IMR-90 (cell line): Measurements from ENCODE around the gene TMEM35B. TPM values are rescaled to one million over a fixed set of nuclear protein-coding genes. Genes with fewer than 3 reads are reported as not detected.

Experiments used
- ATAC-seq: fragments of 200-7000 bp; cut with Tn5 transposase; 2 replicates; pipeline ENCODE4 v1.9.1; 2020; ENCODE audit warnings: low read depth, mild to moderate bottlenecking, moderate library complexity
- BruUV-seq: library from RNA; stranded (reverse); fragments of 400-500 nt; replicated peaks from 2 replicates; lab custom pipeline; 2021; lab: Mats Ljungman, UMichigan
- CTCF ChIA-PET: fragments of 300-600 bp; formaldehyde crosslinking; extraction: SDS; loops from one replicate; lab custom pipeline; 2021; ENCODE audit warnings: antibody characterized with exemption; lab: Yijun Ruan, JAX
- POLR2A ChIA-PET: fragments of 300-600 bp; sonication (Branson Sonifier 250); formaldehyde crosslinking; loops from one replicate; lab custom pipeline; 2022; ENCODE audit warnings: antibody characterized with exemption; ENCODE audit not compliant: unreplicated experiment; lab: Charles Lee
- DNase-seq: peaks from one replicate; pipeline ENCODE4 v3.0.0; 2013
- H2AFZ ChIP-seq: replicated peaks from 2 replicates; pipeline ENCODE3; 2013; ENCODE audit warnings: low read length, mild to moderate bottlenecking; ENCODE audit not compliant: poor library complexity
- H2AK5ac ChIP-seq: 2 replicates; pipeline ENCODE4 v1.6.1; 2013; ENCODE audit warnings: low read depth, low read length, inconsistent platforms
- H2AK9ac ChIP-seq: replicated peaks from 2 replicates; pipeline ENCODE3; 2013; ENCODE audit warnings: mild to moderate bottlenecking, low read depth, low read length, moderate library complexity; ENCODE audit not compliant: poor library complexity
- H2BK120ac ChIP-seq: 2 replicates; pipeline ENCODE4 v1.6.1; 2013; ENCODE audit warnings: low read depth, low read length, inconsistent platforms
- H2BK15ac ChIP-seq: 3 replicates; pipeline ENCODE4 v1.6.1; 2013; ENCODE audit warnings: low read depth, low read length, inconsistent platforms
- H2BK20ac ChIP-seq: 2 replicates; pipeline ENCODE4 v1.6.1; 2013; ENCODE audit warnings: low read depth, mild to moderate bottlenecking, inconsistent platforms, low read length, moderate library complexity
- H2BK5ac ChIP-seq: 2 replicates; pipeline ENCODE4 v1.6.1; 2013; ENCODE audit warnings: mild to moderate bottlenecking, low read depth, low read length, inconsistent platforms; ENCODE audit not compliant: poor library complexity, severe bottlenecking
- H3K14ac ChIP-seq: replicated peaks from 2 replicates; pipeline ENCODE4 v1.6.1; 2013; ENCODE audit warnings: low read depth, low read length, inconsistent platforms
- H3K18ac ChIP-seq: 2 replicates; pipeline ENCODE4 v1.6.1; 2013; ENCODE audit warnings: low read depth, low read length, control low read depth
- H3K23ac ChIP-seq: 2 replicates; pipeline ENCODE4 v1.6.1; 2013; ENCODE audit warnings: low read depth, low read length, inconsistent platforms
- H3K27ac ChIP-seq: 2 replicates; pipeline ENCODE4 v1.5.1; 2013; ENCODE audit warnings: mild to moderate bottlenecking, control low read depth, low read length; ENCODE audit not compliant: insufficient read depth
- H3K27me3 ChIP-seq: 2 replicates; pipeline ENCODE4 v1.6.1; 2013; ENCODE audit warnings: low read length; ENCODE audit not compliant: control insufficient read depth, insufficient read depth
- H3K36me3 ChIP-seq: 2 replicates; pipeline ENCODE4 v1.6.1; 2013; ENCODE audit warnings: low read length, mixed read lengths; ENCODE audit not compliant: control insufficient read depth, insufficient read depth
- H3K4ac ChIP-seq: 2 replicates; pipeline ENCODE4 v1.6.1; 2013; ENCODE audit warnings: low read depth, low read length, inconsistent platforms
- H3K4me1 ChIP-seq: 2 replicates; pipeline ENCODE4 v1.6.1; 2013; ENCODE audit warnings: low read length, mixed read lengths; ENCODE audit not compliant: control insufficient read depth, insufficient read depth
- H3K4me2 ChIP-seq: 2 replicates; pipeline ENCODE4 v1.6.1; 2013; ENCODE audit warnings: low read depth, mild to moderate bottlenecking, control low read depth, low read length, moderate library complexity
- H3K4me3 ChIP-seq: 2 replicates; pipeline ENCODE4 v1.5.1; 2013; ENCODE audit warnings: low read depth, mild to moderate bottlenecking, control low read depth, low read length, moderate library complexity; ENCODE audit not compliant: insufficient read depth
- H3K56ac ChIP-seq: 2 replicates; pipeline ENCODE4 v1.6.1; 2013; ENCODE audit warnings: low read length, inconsistent platforms; ENCODE audit not compliant: insufficient read depth; ENCODE audit errors: extremely low read depth
- H3K79me1 ChIP-seq, 2 experiments: 2 replicates each; pipeline ENCODE4 v1.6.1; 2013; ENCODE audit warnings: low read length in 2 of 2, inconsistent platforms in 1 of 2, low read depth in 1 of 2
- H3K9ac ChIP-seq: 2 replicates; pipeline ENCODE4 v1.6.1; 2013; ENCODE audit warnings: low read depth, low read length, control low read depth
- H3K9me1 ChIP-seq: 2 replicates; pipeline ENCODE4 v1.6.1; 2013; ENCODE audit warnings: low read length, inconsistent platforms; ENCODE audit not compliant: insufficient read depth
- H3K9me3 ChIP-seq: 2 replicates; pipeline ENCODE4 v1.6.1; 2013; ENCODE audit warnings: low read length; ENCODE audit not compliant: control insufficient read depth, insufficient read depth
- H4K20me1 ChIP-seq: 2 replicates; pipeline ENCODE4 v1.6.1; 2013; ENCODE audit warnings: low read length, inconsistent platforms; ENCODE audit not compliant: insufficient read depth
- H4K5ac ChIP-seq: 2 replicates; pipeline ENCODE4 v1.6.1; 2013; ENCODE audit warnings: mild to moderate bottlenecking, low read depth, low read length, control low read depth
- H4K8ac ChIP-seq, 2 experiments: 2 replicates each; pipeline ENCODE4 v1.6.1; 2013; ENCODE audit warnings: low read depth in 2 of 2, low read length in 2 of 2, control low read depth in 1 of 2, inconsistent platforms in 1 of 2
- H4K91ac ChIP-seq: 2 replicates; pipeline ENCODE4 v1.6.1; 2013; ENCODE audit warnings: low read depth, low read length, inconsistent platforms; ENCODE audit not compliant: insufficient read depth
- BHLHE40 ChIP-seq: fragments of 150-350 bp; IDR thresholded peaks from 2 replicates; pipeline ENCODE4 v1.6.1; 2016; ENCODE audit warnings: mild to moderate bottlenecking, low read depth, low read length
- CEBPB ChIP-seq: IDR thresholded peaks from 2 replicates; pipeline ENCODE4 v1.6.1; 2012; ENCODE audit warnings: low read depth, low read length, improper control_type of control experiment
- CHD1 ChIP-seq: IDR thresholded peaks from 2 replicates; pipeline ENCODE4 v1.6.1; 2012; ENCODE audit warnings: low read depth, low read length, improper control_type of control experiment
- CTCF ChIP-seq: conservative IDR thresholded peaks from 2 replicates; pipeline ENCODE4 v1.5.1; 2012; ENCODE audit warnings: mild to moderate bottlenecking, low read depth, low read length, improper control_type of control experiment
- FOS ChIP-seq: fragments of 150-350 bp; IDR thresholded peaks from 2 replicates; pipeline ENCODE4 v1.6.1; 2016; ENCODE audit warnings: low read depth, low read length
- MAFK ChIP-seq: IDR thresholded peaks from 2 replicates; pipeline ENCODE4 v1.6.1; 2012; ENCODE audit warnings: low read depth, low read length, improper control_type of control experiment
- MAZ ChIP-seq: IDR thresholded peaks from 2 replicates; pipeline ENCODE4 v1.6.1; 2012; ENCODE audit warnings: low read depth, mild to moderate bottlenecking, low read length, improper control_type of control experiment, moderate library complexity, borderline replicate concordance
- MXI1 ChIP-seq: IDR thresholded peaks from 2 replicates; pipeline ENCODE4 v1.6.1; 2012; ENCODE audit warnings: low read depth, mild to moderate bottlenecking, low read length, moderate library complexity, borderline replicate concordance
- NFE2L2 ChIP-seq: fragments of 150-350 bp; IDR thresholded peaks from 2 replicates; pipeline ENCODE4 v1.6.1; 2016; ENCODE audit warnings: low read depth, mild to moderate bottlenecking, low read length
- POLR2A ChIP-seq: IDR thresholded peaks from 2 replicates; pipeline ENCODE4 v1.6.1; 2012; ENCODE audit warnings: mild to moderate bottlenecking, low read depth, low read length
- RCOR1 ChIP-seq: IDR thresholded peaks from 2 replicates; pipeline ENCODE4 v1.6.1; 2012; ENCODE audit warnings: mild to moderate bottlenecking, low read length, improper control_type of control experiment; ENCODE audit not compliant: insufficient replicate concordance
- RFX5 ChIP-seq: IDR thresholded peaks from 2 replicates; pipeline ENCODE4 v1.8.0; 2012; ENCODE audit warnings: low read depth, mild to moderate bottlenecking, low read length, moderate library complexity
- SMC3 ChIP-seq: fragments of 150-350 bp; IDR thresholded peaks from 2 replicates; pipeline ENCODE4 v1.6.1; 2016; ENCODE audit warnings: low read depth, mild to moderate bottlenecking, antibody characterized with exemption, low read length, moderate library complexity
- WGBS, 2 experiments: methylation state at CpG; one replicate each; pipeline versions ENCODE4 v1.1.5 to v1.1.7; 2013; ENCODE audit warnings: missing lambda C conversion rate in 2 of 2; ENCODE audit not compliant: insufficient read length in 1 of 2; ENCODE audit errors: extremely low coverage in 2 of 2; 5-methylcytosine and 5-hydroxymethylcytosine counted together
- dilution Hi-C: fragments of 300-500 bp; cut with HindIII; formaldehyde crosslinking; loops from one replicate; pipeline ENCODE4 v1.14.3; 2018; ENCODE audit warnings: low sequenced_read_pairs; ENCODE audit not compliant: unreplicated experiment
- in situ Hi-C: fragments of 300-500 bp; cut with MboI; formaldehyde crosslinking; loops from 3 replicates; pipeline ENCODE4 v1.14.3; 2019; ENCODE audit warnings: low sequenced_read_pairs, inconsistent platforms, mixed read lengths
- intact Hi-C: fragments of 100-400 bp; cut with micrococcal nuclease; formaldehyde crosslinking; loops from 2 replicates; pipeline ENCODE4 v1.10.0; 2022
- polyA plus RNA-seq, 3 experiments: library from polyadenylated mRNA; depleted of rRNA; stranded (reverse); fragments of >200 nt; gene quantifications; 2 replicates each; pipeline ENCODE4 v1.2.3, GENCODE V29; 2012; ENCODE audit warnings: low replicate concordance in 1 of 3
- total RNA-seq: library from RNA; depleted of rRNA; stranded (reverse); fragments of >200 nt; gene quantifications from 2 replicates; pipeline ENCODE4 v1.2.3, GENCODE V29; 2012
- TF ChIP-seq, protein P1 (sequence below): fragments of 150-350 bp; IDR thresholded peaks from 2 replicates; pipeline ENCODE4 v1.6.1; 2016; ENCODE audit warnings: low read depth, mild to moderate bottlenecking, low read length, moderate library complexity, borderline replicate concordance
- TF ChIP-seq, protein P2 (sequence below): fragments of 150-350 bp; IDR thresholded peaks from 2 replicates; pipeline ENCODE4 v1.6.1; 2017; ENCODE audit warnings: mild to moderate bottlenecking, antibody characterized with exemption, low read length, low read depth

Gene TMEM35B
- total and polyA plus RNA-seq, 2 of the 4 experiments (the other 2 are of a cell fraction) = 19.7 to 20.4 TPM

GRCh38 chr1:34978921-34979320 is 6.2 kb downstream of the TMEM35B start:
- in situ Hi-C loops (no loop called here), dilution Hi-C loops (no loop called here), intact Hi-C loops (no loop called here)
- CTCF ChIA-PET = no interaction called here
- Histone ChIP-seq H4K8ac (no peak overlapping the region), H3K79me1 (peaks cover 18 to 20% of the 10 kb centered on the region in 2 experiments; a peak in 3 of 4 replicates), H4K91ac (no peak overlapping the region), H3K23ac (no peak overlapping the region), H3K4me2 (no peak overlapping the region), H2BK20ac (no peak overlapping the region), H3K36me3 (peaks cover 2% of the 10 kb centered on the region), H2BK15ac (no peak overlapping the region), H3K14ac (no peak overlapping the region), H3K9me3 (no peaks in the 10 kb centered on the region), H2BK120ac (no peak overlapping the region), H2AFZ (no peak overlapping the region), H4K5ac (no peak overlapping the region), H2BK5ac (no peak overlapping the region), H3K18ac (no peak overlapping the region), H3K4ac (no peak overlapping the region), H3K4me1 (peaks cover 4% of the 10 kb centered on the region), H3K9me1 (peaks cover 11% of the 10 kb centered on the region; the same call in 1 of the 2 replicates), H3K9ac (no peak overlapping the region), H3K27ac (no peak overlapping the region), H3K27me3 (no peaks in the 10 kb centered on the region), H3K4me3 (no peak overlapping the region), H3K56ac (no peak overlapping the region), H2AK9ac (no peak overlapping the region), H4K20me1 (no peaks in the 10 kb centered on the region), H2AK5ac (no peak overlapping the region)
- POLR2A ChIA-PET = interaction anchor here (0.6 kb wide), 1 partner anchor 150 kb away, joined by 6 read pairs; no protein-coding TSS in a partner anchor
- no peak for ATAC-seq
- no TSS peak for BruUV-seq
- no peak for DNase-seq
- TF ChIP-seq CTCF (no peak), MAFK (no peak), CHD1 (no peak), RFX5 (no peak), RCOR1 (no peak), SMC3 (no peak), BHLHE40 (no peak), MXI1 (no peak), NFE2L2 (no peak), POLR2A (no peak), MAZ (no peak), FOS (no peak), CEBPB (no peak)
- TF ChIP-seq, protein P1, sequence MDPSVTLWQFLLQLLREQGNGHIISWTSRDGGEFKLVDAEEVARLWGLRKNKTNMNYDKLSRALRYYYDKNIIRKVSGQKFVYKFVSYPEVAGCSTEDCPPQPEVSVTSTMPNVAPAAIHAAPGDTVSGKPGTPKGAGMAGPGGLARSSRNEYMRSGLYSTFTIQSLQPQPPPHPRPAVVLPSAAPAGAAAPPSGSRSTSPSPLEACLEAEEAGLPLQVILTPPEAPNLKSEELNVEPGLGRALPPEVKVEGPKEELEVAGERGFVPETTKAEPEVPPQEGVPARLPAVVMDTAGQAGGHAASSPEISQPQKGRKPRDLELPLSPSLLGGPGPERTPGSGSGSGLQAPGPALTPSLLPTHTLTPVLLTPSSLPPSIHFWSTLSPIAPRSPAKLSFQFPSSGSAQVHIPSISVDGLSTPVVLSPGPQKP = no peak
- TF ChIP-seq, protein P2, sequence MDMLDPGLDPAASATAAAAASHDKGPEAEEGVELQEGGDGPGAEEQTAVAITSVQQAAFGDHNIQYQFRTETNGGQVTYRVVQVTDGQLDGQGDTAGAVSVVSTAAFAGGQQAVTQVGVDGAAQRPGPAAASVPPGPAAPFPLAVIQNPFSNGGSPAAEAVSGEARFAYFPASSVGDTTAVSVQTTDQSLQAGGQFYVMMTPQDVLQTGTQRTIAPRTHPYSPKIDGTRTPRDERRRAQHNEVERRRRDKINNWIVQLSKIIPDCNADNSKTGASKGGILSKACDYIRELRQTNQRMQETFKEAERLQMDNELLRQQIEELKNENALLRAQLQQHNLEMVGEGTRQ = no peak
- no CpG with 5 or more reads among the region's 6 CpGs for WGBS, 2 experiments
